ENCODE results near the gene FLNB. TPM values are rescaled to one million over a fixed set of nuclear protein-coding genes. Genes with fewer than 3 reads are reported as not detected.

The FLNB gene
- total RNA-seq, 1 experiment from 2014 or later = 83.4 TPM

GRCh38 chr3:57989646-57990045 is 18.6 kb upstream of the FLNB start:
- no peaks in the 10 kb centered on the region for H3K9me3 Mint-ChIP-seq
- Histone ChIP-seq H3K27me3 (ENCODE audit: insufficient read depth, low read length) (no peaks in the 10 kb centered on the region), H3K79me1 (ENCODE audit: insufficient read depth, low read depth, low read length, poor library complexity, severe bottlenecking) (no peaks in the 10 kb centered on the region), H3K56ac (ENCODE audit: insufficient read length, low read depth, low read length) (no peak overlapping the region), H2BK120ac (ENCODE audit: low read depth, low read length, poor library complexity, severe bottlenecking) (no peak overlapping the region), H3K9me3 (ENCODE audit: control insufficient read depth, low read depth, low read length) (no peaks in the 10 kb centered on the region), H3K79me2 (ENCODE audit: insufficient read depth, low read length) (no peaks in the 10 kb centered on the region), H2BK15ac (ENCODE audit: low read depth, low read length) (no peak overlapping the region), H3T11ph (ENCODE audit: low read length) (no peak overlapping the region), H2BK20ac (ENCODE audit: low read depth, low read length, poor library complexity, severe bottlenecking) (no peak overlapping the region), H4K91ac (ENCODE audit: insufficient read length, low read depth, low read length) (no peak overlapping the region), H2BK5ac (ENCODE audit: insufficient read length, low read length) (no peak overlapping the region), H4K5ac (ENCODE audit: insufficient read length, low read depth, low read length) (no peak overlapping the region), H3K4me2 (ENCODE audit: insufficient read depth, insufficient read length, low read length) (no peak overlapping the region), H2AK5ac (ENCODE audit: insufficient read length, low read length) (no peak overlapping the region), H3K27ac (ENCODE audit: insufficient read length, low read depth, low read length) (no peak overlapping the region), H3K23me2 (ENCODE audit: insufficient read length, low read depth, low read length, poor library complexity, severe bottlenecking) (no peaks in the 10 kb centered on the region), H3K9ac (ENCODE audit: extremely low read depth, insufficient read length, low read length) (no peak overlapping the region), H3K23ac (ENCODE audit: insufficient read length, low read depth, low read length) (no peak overlapping the region), H3K4ac (ENCODE audit: low read depth, low read length) (no peak overlapping the region), H3K4me1 (ENCODE audit: insufficient read depth, low read length) (no peaks in the 10 kb centered on the region), H3K14ac (ENCODE audit: insufficient read depth, low read length) (no peak overlapping the region), H2BK12ac (ENCODE audit: insufficient read length, low read depth, low read length) (no peak overlapping the region), H2AFZ (ENCODE audit: low read length) (no peak overlapping the region), H4K20me1 (ENCODE audit: control insufficient read depth, insufficient read depth, insufficient read length) (no peaks in the 10 kb centered on the region), H3K18ac (ENCODE audit: insufficient read length, low read depth, low read length) (no peak overlapping the region), H4K8ac (replicated peaks; ENCODE audit: insufficient read length, low read depth, low read length) (no peak overlapping the region)
- H3K27ac Mint-ChIP-seq = no peak overlapping the region
- no CpG with 5 or more reads among the region's 1 CpG for WGBS (ENCODE audit: extremely low coverage, insufficient read length, low lambda C conversion rate)
- TF ChIP-seq, protein P1, sequence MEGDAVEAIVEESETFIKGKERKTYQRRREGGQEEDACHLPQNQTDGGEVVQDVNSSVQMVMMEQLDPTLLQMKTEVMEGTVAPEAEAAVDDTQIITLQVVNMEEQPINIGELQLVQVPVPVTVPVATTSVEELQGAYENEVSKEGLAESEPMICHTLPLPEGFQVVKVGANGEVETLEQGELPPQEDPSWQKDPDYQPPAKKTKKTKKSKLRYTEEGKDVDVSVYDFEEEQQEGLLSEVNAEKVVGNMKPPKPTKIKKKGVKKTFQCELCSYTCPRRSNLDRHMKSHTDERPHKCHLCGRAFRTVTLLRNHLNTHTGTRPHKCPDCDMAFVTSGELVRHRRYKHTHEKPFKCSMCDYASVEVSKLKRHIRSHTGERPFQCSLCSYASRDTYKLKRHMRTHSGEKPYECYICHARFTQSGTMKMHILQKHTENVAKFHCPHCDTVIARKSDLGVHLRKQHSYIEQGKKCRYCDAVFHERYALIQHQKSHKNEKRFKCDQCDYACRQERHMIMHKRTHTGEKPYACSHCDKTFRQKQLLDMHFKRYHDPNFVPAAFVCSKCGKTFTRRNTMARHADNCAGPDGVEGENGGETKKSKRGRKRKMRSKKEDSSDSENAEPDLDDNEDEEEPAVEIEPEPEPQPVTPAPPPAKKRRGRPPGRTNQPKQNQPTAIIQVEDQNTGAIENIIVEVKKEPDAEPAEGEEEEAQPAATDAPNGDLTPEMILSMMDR (conservative IDR thresholded peaks at IDR 0.05) = no peak
- no peak for DNase-seq
- H3K36me3 Mint-ChIP-seq (ENCODE audit: insufficient read depth in 1 of 3, low read depth in 3 of 3) = no peaks in the 10 kb centered on the region
- peaks cover 0 to 5% of the 10 kb centered on the region in 2 experiments; a peak in 2 of 4 replicates for H3K4me1 Mint-ChIP-seq
- peaks cover 1% of the 10 kb centered on the region; the same call in 1 of the 2 replicates for H3K27me3 Mint-ChIP-seq (ENCODE audit: low read depth)
- no peak overlapping the region for H3K4me3 Mint-ChIP-seq

Measured in H9 (cell line).